Endometrial microvascular endothelial cells (primary cell): Measurements from ENCODE around the gene TPSG1. TPM values are rescaled to one million over a fixed set of nuclear protein-coding genes. Genes with fewer than 3 reads are reported as not detected.
"Not testable (repeated sequence)": the region's sequence is repeated elsewhere in the genome, so short reads cannot be mapped to it uniquely, and the experiment has no call there.

Experiments used
- in situ Hi-C: cut with HindIII; loops from 2 replicates; pipeline ENCODE4 v1.10.0; 2017; ENCODE audit warnings: low sequenced_read_pairs, low pct_unique_long_range_greater_than_20kb; ENCODE audit errors: inconsistent ontology term
- total RNA-seq: library from RNA; depleted of rRNA; stranded (reverse); fragments of >200 nt; gene quantifications from one replicate; pipeline ENCODE4 v1.2.3, GENCODE V29; 2015; ENCODE audit errors: inconsistent ontology term

TPSG1 gene
- total RNA-seq, 1 donor from 2014 or later = not detected

GRCh38 chr16:1237990-1238389 is 12.9 kb upstream of the TPSG1 start:
- in situ Hi-C loops = no loop called here

- in situ Hi-C loops = not testable (repeated sequence)
Measured at GRCh38 chr16:1236659-1237058, 11.6 kb upstream of the TPSG1 start.

GRCh38 chr16:1232049-1232748 is 7.1 kb upstream of the TPSG1 start:
- in situ Hi-C loops = not testable (repeated sequence)

- in situ Hi-C loops = not testable (repeated sequence)
Measured at GRCh38 chr16:1231301-1231700, 6.2 kb upstream of the TPSG1 start.

GRCh38 chr16:1230471-1231212 is 5.6 kb upstream of the TPSG1 start:
- in situ Hi-C loops = not testable (repeated sequence)

GRCh38 chr16:1230084-1230470 is 5.0 kb upstream of the TPSG1 start, which contains the start of gene TPSB2:
Gene TPSB2 (minus strand): TSS chr16:1230184. CDS start chr16:1229951, 233 bp downstream.
- in situ Hi-C loops = not testable (repeated sequence)

GRCh38 chr16:1229476-1229875 is 4.4 kb upstream of the TPSG1 start:
- in situ Hi-C loops = not testable (repeated sequence)

- in situ Hi-C loops = not testable (repeated sequence)
Measured at GRCh38 chr16:1228227-1228626, 3.2 kb upstream of the TPSG1 start.

- in situ Hi-C loops = not testable (repeated sequence)
Measured at GRCh38 chr16:1226692-1227091, 1.6 kb upstream of the TPSG1 start.

- in situ Hi-C loops = not testable (repeated sequence)
Measured at GRCh38 chr16:1225728-1226311, 752 bp upstream of the TPSG1 start.

- in situ Hi-C loops = no loop called here
Measured at GRCh38 chr16:1224558-1224957, 510 bp downstream of the TPSG1 start.

GRCh38 chr16:1223355-1224214 is 1.5 kb downstream of the TPSG1 start:
- in situ Hi-C loops = no loop called here

GRCh38 chr16:1222553-1223354 is 2.3 kb downstream of the TPSG1 start:
- in situ Hi-C loops = no loop called here

- in situ Hi-C loops = no loop called here
Measured at GRCh38 chr16:1221628-1222552, 3.2 kb downstream of the TPSG1 start.

GRCh38 chr16:1220841-1221627 is 4.0 kb downstream of the TPSG1 start:
- in situ Hi-C loops = no loop called here

GRCh38 chr16:1220098-1220728 is 4.9 kb downstream of the TPSG1 start:
- in situ Hi-C loops = no loop called here
